GM21717 (cell line): ENCODE measurements around the gene STUM.
"Not testable (repeated sequence)": the region's sequence is repeated elsewhere in the genome, so short reads cannot be mapped to it uniquely, and the experiment has no call there.

ENCODE experiments used
- ATAC-seq: cut with Tn5 transposase; IDR thresholded peaks from one replicate; pipeline ENCODE4 v1.9.1; 2021; ENCODE audit warnings: mild to moderate bottlenecking, moderate library complexity; ENCODE audit not compliant: unreplicated experiment

STUM gene

DNA sequence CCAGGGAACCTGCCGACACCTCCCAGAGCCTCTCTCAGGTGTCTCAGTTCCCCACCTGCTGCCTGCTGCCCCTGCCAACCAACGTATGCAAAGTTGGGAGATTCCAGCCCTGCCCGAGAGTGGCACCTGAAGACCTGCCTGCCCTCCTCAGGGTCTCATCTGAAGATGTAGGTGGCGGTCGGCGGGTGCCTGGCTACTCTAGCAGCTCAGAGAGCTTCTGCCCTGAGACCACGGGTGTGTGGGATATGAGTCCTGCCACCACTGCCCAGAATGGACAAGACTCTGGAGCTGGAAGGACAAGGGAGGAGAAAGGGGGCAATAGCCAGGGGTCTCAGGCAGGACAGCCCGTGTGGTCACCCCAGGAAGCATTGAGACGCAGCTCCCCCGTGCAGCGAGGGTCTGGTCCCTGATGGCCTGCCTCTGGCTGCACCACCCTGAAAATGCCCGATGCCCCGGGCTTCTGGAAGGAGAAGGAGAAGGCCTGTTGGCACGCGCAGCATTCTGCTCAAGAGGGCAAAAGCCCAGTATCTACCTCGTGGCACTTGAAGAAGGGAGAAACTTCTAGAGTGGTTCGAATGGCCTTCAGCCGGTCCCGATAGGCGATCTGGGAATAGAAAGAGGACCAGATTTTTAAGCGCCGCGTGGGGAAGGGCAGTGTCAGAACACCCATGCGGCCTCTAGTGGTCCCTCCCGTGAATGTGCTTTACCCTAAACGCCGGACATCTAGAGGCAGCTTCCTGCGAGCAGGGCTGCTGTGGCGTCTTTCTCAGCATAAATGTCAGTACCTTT is 88.8 kb downstream of the STUM start:
- ATAC-seq = no peak

DNA sequence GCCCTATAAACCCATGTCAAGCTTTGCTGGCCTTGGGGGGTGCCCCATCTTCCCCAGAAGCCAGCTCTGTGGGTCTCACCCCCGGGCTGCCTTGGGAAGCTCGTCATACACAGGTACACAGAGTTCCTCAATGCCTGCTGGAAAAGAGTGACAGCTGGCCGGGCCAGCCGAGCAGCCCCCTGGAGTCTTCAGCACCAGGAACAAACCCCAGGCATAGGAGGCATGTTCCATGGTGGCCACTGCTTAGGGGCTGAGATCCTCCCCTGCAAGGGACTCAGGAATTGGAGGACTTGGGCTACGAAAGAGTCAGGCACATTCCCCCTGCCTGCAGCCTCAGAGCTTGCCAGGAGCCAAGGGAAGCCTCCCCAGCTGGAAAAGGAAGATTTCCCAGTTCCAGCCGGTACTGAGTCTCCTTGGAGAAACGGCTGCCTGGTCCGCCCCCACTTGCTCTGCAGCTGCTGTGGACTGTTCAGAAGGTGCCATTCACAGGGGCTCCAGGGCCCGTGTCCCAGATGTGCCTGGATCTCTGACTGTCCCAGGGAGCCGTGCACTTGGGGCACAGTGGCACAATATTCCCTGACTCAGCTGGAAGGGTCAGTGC is 89.5 kb downstream of the STUM start:
- ATAC-seq = no peak

DNA sequence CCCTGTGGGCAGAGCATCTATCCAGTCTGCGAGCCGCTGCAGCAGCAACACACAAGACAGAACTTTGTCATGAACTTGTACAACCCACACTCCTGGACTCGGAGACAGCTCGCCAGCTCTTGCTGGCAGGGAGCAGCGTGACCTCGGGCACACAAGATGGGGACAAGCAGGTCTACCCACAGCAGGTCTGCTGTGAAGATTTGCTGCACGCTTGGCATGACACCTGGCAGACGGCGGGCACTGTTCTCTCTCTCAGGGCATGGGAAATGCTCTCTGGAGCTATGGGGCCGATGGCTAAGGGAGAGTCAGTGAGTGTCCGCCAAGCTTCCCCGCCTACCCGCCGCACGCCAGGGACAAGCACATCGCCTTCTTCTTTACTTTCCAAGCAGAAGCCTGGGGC is 90.0 kb downstream of the STUM start:
- no peak for ATAC-seq

DNA sequence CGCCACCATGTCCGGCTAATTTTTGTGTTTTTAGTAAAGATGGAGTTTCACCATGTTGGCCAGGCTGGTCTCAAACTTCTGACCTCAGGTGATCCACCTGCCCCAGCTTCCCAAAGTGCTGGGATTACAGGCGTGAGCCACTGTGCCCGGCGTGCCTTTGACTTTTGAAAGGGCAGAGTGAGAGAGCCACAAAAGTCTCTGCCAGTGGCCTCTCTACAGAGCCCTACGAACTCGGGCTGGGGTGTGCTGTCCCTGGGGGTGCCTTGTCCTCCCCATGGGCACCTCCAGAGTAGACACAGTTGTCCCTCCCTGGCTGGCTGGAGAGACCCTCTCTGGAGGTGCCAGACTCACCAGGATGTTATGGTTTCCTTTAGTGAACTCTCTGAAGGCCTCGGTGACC is 90.6 kb downstream of the STUM start:
- ATAC-seq = not testable (repeated sequence)

DNA sequence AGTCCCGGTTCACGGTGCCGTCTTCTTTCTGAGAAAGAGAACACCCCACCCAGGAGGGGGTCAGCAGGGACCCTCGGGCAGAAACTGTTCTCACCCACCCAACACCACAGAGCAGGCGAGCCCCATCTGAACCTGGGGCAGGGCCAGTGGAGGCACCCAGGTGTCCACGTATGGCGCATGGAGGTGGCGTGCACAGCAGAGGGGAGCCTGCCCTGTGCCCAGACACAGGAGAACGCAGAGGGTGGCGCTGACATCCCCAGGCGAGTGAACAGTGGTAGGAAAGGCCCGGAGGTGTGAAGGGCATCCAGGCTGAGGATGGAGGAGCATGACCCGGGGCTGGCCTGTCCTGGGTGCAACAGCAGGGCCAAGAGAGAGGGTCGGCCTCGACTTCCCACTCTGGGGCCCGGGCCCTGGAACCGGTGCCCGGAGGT is 91.1 kb downstream of the STUM start:
- no peak for ATAC-seq

DNA sequence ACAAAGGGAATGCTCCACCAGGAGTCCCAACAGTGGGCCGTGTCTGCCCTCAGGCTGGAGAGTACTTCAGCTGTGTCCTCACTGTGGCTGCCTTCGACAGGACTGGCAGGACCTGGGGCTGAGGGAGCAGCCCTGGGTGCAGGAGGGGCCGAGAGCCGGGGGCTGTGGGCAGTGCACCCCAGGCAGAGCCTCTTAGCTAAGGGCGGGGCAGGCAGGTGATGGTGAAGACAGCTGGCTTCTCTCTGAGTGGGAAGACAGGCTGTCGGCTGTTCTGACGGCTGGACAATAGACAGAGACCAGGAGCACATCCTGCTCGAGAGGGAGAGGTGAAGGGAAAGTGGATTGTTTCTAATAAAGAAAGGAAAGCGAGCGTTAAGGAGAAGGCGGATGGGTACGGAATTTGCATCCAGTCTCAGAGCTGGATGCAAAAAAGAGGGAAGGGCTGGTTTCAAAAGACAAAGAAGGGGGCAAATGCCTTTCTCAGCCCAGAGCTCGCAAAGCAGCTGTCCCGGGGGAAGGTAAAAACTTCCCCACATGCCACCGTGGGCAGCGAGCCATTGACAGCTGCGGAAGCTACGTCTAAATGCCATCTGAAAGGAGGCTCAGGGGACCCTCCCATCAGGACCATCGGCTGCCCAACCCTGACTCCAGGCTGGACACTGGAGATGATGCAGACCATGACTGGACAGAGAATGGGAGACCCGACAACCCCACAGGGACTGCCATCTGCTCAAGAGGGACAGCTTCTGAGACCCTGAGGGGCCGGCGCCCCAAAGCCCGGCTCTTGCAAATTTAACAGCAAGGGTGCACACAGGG is 92.0 kb downstream of the STUM start:
- no peak for ATAC-seq

DNA sequence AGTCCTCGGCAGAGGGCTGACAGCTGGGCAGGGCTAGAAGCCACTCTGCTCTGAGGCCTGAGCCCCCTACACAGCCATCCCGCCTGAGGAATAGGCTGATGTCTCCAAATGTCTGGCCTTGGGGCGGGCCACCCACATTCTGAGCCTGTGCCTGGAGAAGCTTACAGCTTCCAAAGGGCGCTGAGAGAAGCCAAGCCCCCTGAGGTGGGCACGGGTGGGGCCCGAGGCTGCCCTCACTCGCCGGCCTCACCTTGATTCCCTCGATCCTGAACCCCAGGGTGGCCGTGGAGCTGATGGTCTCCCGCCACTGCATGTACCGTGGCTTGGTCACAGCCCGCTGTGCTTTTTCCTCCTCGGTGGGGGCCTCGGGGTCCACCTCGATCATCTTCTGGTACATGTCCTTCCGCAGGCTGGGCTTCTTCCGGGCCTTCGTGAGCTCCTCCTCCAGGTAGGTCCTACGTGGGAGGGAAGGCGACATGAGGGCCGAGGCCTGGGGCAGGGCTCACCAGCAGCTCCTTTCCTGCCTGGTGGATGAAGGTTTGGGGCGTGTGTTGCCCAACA is 93.2 kb downstream of the STUM start:
- no peak for ATAC-seq

DNA sequence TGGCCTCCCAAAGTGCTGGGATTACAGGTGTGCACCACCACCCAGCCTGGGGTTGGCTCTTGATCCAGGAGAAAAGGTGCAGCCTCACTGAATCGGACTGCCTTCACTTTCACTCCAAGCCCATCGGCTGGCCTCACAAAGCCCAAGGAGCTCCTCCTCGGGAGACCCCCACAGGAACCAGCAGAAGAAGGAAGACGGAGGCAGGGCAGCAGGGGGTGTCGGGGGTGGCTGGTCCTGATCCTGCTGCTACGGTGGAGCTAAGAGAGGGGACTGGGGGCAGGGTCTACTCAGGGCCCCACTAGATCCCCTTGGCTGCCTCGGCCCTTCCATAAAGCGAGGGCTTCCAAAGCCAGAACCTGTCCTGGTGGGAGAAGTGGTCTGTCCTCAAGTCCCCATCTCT is 93.9 kb downstream of the STUM start:
- no peak for ATAC-seq

DNA sequence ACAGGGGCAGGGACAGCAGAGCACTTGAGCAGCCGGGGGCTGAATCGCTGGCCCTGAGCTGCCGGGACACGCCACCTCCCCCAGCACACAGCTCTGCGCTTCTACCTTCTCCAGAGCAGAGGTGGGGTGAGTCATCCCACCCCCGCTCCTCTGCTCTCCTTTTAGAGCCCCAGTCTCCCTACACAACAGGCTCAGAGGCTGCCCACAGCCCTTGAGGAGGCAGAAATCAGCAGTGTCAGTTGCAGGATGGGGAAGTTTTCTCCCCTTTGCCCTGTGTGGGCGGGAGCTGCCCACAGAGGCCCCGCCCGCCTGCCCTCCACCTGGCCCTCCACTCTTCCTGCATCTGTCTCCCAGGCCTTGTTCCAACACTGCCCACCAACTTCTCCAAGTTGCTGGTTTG is 94.6 kb downstream of the STUM start:
- ATAC-seq = peak; percentile 65

DNA sequence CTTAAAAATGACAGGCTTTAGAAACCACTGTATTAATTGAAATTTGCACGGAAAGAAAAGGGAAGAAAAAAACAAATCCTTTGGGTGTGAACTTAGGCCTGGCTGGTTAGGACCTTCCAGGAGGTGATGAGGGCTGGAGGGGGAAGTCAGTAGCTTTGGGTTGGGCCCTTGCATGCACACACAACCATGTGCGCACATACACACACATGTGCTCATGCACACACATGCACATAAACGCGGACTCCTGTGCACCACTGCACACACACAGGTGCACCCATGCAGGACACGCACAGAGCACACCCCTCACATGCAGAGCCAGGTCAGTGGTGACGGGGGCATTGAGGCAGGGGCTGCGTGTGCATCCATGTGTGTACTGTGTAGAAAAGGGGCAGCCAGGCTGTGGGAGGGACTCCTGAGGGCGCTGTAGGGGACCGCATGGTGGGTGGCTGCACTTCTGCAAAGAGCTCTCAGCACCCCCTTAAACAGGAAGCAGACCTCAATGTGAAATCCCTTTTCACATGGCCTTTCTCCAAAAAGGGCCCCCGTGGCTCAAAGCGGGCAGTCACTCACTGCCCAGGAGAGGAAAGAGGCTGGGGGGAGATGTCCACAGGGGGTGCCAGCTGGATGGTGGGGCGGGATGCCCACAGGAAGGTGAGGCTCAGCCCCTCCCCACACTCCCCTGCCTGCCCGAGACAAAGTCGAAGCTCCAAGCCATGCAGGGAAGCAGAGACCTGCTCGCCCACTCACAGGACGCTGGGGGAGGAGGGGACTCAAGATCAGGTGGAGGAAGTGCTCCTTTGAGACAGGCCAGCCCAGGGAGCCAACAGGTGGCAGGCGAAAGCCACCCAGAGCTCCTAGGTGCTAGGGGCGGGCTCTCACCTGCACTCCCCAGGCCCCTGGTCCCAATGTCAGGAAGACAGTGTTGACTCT is 95.3 kb downstream of the STUM start:
- ATAC-seq = peak; percentile 44

DNA sequence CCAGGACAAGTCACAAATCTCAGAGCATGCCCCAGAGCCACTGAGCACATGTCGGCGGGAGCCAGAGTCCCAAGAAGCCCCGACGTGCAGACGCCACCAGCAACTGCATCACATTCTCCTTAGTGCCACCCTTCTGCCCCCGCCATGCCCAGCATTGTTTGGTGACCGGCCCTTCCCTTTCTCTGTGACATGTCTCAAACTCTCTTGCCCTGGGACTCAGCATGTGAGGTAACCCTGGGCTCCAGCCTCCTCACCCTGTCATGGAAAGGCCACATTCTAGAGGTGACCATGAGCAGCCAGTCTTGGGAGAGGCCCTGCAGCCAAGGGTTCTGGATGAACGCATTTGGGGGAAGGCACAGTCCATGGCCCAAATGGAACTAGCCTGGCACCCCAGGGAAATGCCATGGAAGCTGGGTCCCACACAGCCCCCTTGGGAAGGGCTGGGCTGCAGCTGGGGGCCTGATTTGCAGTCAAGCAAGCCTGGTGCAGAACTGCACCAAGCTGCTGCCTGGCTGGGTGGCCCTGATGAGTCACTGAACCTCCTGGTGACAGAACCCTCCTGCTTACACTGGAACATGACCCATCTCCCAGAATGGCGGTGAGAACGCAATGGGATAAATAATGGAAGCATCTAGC is 96.1 kb downstream of the STUM start:
- no peak for ATAC-seq

DNA sequence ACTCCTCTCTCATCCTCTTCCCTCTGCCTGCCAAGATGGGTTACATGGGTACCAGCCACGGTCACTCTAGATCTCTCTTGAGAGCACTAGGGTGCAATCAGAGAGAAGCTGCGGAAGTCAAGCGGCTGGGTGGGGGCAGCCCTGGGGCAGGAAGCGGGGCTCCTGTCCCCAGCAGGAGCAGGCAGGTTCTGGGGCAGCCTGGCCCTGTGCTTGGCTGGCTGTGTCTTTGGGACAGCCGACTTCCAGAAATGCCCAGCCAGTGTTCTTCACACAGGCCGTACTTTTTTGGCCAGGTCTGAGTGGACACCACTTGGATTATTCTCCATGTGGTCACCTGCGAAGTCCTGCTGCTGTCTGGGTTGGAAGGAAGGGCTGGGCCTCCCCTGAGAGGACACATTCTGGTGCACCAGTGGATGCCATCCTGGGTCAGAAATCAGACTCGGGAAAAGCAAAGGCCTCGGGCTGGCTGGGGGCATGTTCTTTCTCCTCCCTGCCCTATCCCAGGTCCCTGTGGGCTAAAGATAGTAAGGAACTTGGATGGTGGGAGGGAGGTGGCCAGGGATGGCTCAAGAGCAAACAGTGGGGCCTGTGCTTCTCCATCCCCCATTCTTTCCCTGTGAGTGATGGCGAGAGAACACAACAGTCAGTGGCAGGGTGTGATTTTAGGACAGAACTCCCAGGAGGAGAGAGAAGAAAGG is 96.9 kb downstream of the STUM start:
- no peak for ATAC-seq

DNA sequence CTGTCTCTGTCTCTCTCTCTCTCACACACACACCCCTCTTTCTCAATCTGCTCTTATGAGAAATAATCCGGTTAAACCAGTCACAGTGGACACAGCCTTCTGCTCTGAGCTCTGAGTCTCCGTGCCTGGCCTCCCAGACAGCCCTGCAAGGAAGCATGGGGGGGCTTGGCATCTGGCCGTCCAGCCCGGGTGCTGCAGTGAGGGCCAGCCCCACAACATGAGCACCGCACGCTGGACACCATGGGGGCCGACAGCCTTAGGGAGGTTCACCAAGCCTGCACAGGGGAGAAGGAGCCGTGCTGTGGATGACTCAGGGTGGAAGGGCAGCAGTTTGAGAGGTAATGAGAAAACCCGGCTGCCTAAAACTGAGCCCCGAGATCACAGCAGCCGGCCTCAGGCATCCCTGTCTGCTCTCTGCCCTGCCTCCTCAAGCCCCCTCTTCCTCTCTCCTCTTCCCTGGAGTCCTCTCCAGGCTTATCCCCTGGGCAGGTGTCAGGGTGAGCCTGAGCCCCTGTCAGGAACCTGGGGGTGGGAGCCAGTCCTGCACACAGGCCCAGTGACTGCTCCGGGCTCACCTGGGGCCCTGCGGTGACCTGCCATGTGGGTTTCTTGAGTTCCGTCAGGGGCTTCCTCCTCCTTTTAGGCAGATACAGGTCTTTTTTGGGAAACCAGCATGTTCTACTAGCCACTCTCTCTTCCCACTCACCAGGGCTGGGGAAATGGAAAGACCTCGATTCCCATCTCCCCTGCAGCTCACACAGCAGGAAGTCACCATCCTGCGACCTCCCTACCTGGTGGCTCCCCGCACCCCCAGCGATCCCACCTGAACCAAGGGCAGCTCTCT is 97.7 kb downstream of the STUM start:
- ATAC-seq = no peak

DNA sequence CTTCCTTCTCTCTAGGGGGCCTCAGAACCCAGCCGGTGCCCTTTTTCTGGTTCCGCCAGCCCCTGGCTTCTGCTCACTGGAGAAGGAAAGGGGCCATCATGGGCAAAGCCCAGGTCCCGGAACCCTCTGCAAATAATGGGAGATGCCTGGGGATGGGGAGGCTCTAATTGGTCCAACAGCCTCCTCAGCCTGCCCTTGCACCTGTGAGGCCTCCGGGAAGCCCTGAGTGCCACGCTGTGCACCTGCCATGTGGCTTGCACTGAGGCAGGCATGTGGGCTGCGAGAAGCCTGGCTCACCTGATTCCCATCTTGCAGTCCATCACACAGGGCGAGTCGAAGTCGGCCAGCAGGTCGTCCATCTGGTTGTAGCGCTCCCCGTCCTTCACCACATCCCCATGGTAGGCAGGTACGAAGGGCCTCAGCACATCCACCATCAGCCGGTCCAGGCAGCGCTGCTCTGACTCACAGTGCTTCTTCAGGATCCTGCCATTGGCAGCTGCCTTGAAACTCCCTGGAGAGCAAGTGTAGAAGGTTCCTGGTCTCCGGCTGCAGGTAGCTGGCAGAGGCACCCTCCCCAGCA is 98.4 kb downstream of the STUM start:
- no peak for ATAC-seq

DNA sequence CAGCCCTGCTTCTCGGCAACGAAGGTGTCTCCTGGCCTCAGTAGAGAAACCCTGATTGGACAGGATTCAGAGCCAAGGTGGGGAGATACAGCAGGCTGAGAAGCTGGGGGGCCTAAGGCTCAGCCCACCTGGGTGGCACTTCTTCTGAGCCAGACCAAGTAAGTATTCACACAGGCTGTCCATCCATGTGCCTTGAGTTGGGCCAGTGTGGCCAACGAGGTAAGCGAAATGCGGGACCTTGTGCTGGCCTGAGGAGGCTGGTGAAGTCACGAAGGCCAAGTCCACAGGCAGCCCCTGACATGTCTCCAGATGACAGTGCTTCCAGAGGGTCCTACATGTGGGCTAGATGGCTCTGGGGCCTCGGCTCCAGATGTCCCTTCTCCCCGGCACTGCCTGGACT is 99.2 kb downstream of the STUM start:
- no peak for ATAC-seq

DNA sequence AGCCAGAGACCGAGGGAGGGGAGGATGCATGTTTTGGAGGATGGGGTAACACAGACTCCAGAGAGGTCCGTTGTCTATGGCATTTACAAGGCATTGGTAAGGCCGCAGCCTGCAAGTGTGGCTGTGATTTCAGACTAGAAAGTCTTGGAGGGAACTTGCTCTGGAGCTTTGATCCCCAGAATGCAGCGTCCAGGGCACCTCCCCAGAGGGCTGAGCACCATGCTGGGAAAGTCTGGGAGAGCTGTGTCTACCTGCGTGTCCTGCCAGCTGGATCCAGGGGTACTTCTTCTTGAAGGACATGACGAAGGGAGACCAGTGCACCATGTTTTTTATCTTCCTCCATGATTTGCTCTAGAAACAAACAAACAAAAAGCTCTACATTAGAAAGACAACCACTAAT is 99.9 kb downstream of the STUM start:
- no peak for ATAC-seq

DNA sequence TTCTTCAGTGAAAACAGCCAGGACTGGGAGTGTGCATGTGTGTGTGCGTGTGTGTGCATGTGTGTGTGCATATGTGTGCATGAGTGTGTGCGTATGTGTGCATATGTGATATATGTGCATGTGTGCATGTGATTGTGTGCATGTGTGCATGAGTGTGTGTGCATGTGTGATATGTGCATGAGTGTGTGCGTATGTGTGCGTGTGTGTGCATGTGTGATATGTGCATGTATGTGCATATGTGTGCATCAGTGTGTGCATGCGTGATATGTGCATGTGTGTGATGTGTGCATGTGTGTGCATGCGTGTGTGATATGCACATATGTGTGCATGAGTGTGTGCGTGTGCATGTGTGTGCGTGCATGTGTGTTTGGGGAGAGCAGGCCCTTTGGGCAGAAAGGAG is 100.7 kb downstream of the STUM start:
- no peak for ATAC-seq

DNA sequence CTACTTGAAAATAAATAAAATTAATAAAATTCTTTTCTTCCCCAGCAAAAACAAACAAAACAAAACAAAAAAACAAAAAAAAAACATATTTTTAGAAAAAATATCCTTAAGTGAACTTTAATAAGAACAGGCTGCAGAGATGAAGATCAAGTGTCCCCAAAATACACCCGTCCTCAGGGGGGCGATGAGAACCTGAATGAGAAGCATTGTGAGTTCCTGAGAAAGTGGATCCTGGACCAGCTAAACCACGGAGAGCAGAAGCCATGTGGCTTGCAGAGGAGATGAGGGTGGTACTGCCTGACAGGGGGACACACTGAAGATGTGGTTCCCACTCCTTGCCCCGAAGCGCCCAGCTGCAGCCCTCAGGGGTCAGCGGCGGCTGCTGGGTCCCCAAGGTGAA is 101.2 kb downstream of the STUM start:
- no peak for ATAC-seq
